GM18858 (cell line): ENCODE measurements around the gene DDAH1.
"Not testable (repeated sequence)": the region's sequence is repeated elsewhere in the genome, so short reads cannot be mapped to it uniquely, and the experiment has no call there.

Experiments
- ATAC-seq: cut with Tn5 transposase; IDR thresholded peaks from one replicate; pipeline ENCODE4 v1.9.1; 2021; ENCODE audit not compliant: unreplicated experiment

DDAH1 gene

DNA sequence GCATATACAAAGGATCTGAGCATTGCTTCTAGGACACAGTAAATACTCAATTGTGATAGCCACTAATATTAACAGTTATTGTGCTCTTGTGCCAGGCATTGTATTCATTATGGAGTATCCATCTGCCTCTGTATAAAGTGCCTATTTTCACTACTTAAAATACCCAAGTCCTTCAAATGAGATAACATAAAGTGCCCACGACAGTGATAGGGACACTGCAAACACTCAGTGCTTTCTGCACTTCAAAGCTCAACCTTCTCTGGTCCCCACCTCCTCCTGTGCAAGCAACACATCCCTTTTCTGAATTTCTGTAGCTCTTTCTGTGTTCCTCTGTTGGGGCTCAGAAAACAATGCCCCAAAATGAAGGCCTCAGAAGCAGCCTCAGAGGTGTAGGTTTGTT is 6.6 kb upstream of the DDAH1 start:
- ATAC-seq: no peak

DNA sequence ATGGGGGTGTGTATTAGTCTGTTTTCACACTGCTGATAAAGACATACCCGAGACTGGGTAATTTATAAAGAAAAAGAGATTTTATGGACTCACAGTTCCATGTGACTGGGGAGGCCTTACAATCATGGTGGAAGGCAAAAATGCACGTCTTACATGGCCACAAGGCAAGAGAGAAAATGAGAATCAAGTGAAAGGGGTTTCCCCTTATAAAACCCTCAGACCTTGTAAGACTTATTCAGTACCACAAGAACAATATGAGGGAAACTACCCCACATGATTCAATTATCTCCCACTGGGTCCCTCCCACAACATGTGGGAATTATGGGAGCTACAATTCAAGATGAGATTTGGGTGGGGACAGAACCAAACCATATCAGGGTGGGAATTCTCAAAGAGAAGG is 5.2 kb upstream of the DDAH1 start:
- ATAC-seq: not testable (repeated sequence)

DNA sequence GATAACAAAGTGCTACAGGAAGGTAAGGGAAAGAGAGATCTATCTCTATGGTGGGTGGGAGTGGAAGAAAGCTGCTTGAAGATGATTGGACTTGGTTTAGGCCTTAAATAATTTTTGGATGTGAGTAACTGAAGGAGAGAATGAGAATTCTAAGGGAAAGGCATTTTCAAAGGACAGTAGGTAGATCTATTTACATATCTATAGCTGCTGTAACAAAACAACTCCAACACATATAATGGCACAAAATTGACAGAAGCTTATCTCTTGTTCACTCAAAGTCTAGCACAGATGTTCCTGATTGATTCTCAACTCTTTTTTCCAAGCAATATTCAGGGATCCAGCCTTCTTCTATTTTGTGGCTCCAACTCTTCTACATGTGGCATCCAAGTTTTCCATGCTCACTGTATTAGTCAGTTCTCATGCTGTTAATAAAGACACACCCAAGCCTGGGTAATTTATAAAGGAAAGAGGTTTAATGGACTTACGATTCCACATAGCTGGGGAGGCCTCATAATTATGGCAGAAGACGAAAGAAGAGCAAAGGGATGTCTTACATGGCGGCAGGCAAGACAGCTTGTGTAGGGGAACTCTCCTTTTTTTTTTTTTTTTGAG is 3.1 kb upstream of the DDAH1 start:
- no peak for ATAC-seq

DNA sequence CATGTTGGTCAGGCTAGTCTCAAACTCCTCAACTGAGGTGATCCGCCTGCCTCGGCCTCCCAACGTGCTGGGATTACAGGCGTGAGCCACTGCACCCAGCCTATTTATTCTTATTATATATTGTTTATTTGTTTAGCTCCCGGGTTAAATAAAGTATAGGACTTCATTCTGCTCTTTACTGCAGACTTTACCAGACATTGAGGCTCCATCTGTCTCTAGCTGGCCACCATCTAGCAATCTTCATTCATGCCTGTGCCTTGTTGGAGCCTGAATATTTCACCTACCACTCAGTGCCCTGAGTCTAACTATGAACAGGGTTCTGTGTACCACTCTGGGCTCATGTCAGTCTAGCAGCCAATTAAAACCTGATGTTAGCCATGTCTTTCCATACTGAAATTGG is 2.1 kb upstream of the DDAH1 start:
- no peak for ATAC-seq

DNA sequence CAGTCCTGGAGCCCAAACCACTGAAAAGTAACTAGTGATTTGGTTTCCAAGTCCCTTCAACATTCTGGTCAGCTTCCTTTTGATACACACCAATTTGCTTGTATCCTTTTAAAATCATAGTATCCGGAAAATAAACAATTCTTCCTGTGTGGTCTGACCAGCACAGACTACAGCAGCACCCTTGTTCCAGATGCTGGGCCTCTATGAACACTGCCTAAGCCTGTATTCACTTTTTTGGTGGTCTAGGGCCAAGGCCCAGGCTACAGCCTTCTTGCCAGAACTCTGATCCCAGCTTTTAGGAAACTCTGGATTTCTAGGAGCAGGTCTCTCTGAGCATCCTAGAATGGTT is 801 bp upstream of the DDAH1 start:
- no peak for ATAC-seq

DNA sequence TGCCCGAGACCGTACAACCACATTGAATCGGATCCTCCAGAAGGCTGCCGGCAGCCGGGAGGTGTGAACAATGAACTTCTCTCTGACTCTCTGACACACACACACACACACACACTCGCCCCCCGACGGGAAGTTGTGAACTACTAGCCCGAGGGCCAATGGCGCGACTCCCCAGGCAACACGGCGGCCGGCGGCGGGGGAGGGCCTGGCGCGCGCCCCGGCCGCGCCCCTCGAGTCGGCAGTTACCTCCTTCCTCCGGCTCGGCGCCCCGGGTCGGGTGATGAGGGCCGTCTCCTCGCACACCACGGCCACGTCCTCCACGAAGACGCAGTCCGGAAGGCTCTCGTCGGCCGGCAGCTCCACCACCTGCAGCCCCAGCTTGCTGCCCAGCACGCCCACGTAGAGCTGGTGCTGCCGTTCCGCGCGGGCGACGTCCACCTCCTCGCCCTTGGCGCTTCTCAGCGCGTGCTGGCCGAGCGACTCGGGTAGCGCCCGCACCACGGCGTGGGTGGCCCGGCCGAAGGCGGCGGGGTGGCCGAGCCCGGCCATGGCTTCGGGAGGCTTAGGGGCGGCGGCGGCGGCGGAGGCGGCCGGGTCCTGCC is 361 bp downstream of the DDAH1 start:
- ATAC-seq: no peak

DNA sequence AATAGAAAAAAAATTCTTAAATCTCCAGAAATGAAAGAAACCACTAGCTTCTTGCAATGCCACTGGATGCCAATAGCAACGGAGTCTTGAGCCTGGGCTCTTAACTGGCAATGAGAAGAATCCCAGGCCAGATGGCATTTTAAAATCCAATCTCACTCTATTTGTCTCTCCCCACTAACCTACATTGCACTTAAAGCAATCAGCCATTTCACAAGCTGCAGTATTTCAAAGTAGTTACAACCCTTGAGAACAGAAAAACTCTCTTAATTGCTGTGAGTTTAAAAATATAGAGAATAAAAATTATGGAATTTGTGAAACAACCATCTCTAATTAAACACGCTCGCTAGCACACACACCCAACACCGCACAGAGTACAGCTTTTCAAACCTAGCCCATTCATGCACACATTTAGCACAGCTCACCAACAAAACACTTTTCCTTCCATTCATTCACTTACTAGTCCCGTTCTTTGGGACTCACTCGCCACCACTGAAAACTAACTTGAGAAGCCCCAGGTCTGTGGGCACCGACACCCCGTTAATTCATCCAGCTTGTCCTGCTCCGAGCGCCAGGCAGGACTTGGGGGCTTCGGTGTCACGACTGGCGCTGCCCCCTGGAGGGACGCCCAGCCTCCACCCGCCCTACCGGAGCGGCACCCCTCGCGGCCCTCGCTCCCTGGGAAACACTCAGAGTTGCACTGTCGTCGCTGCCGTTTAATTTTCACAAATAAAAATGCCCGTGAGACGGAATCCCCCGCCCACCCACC is 1.0 kb downstream of the DDAH1 start:
- no peak for ATAC-seq

DNA sequence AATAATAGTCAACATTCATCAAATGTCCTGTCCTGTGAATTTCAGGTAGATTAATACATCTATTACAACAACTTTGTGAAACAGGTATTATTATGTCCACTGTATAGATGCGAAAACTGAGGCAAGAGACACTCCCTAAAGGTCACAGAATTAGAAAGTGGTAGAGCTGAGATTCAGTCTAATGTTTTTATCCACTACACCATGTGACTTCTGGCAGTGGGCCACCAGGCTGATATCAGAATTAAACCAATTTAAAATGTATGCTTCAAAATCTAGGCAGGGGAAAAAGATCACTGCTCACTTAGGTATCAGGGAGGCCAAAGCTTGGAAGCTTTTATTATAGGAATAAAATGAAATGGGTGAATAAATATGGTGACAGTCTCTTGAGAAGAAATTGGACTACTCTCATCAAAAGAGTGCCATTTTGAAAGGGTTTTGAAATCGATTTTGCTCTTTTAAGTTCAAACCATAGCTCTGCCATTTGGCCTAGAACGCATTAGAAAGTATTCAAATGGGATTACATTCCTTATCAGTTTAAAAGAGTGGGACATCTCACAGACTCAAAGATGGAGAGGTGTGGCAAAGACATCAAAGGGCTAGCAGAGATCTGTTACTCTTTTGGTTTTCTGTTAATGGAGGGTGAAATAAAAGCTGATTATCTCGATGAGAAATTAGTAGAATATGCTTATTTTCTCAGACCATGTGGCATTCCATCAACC is 1.9 kb downstream of the DDAH1 start:
- no peak for ATAC-seq

DNA sequence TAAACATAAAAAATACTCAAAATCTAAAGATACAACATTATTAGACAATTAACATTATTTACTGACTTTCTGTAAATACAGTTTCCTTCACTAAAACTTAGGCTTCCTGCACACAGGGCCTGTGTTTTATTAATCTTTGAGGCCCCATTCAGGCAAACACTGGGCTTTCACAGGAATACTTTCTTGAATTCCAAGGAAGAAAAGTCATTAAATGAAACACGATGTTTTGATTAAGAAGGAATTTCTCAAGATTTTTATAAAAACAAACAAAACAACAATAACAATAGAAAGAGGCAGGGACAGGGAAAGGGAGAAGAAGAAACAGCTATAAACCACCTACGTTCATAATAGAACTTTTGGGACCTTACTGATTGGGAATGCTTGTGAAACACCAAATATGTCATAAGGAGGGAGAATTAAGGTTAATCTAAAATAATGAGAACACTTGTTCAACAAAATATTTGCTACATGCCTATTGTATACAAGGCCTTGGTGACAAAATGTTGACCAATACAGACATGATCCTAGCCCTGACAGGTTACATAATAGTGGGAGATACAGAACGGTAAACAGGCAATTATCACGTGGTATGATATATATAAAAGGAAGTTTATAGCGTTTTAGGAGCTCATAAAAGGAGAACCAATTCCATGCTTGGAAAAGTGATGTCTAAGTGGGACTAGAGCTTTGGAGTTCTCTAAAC is 3.6 kb downstream of the DDAH1 start:
- no peak for ATAC-seq

DNA sequence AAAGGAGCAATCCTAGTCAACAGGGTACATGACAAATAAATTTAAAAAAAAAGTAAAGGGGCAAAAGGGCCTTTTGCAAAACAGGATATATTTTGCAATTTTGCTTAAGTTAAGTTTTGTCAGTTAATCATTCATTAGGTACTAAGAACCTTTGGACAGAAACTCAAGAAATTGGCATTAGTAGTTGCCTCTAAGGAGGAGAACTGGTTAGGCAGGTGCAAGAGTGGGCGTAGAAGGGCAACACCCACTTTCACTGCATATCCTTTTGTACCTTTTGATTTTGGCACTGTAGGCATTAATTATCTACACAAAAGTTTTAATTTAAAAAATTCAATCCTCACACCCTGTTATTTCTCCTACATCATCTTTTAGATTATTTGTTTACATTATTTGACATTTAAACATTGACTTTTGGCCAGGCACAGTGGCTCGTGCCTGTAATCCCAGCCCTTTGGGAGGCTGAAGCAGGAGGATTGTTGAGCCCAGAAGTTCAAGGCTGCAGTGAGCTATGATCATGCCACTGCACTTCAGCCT is 4.3 kb downstream of the DDAH1 start:
- no peak for ATAC-seq

DNA sequence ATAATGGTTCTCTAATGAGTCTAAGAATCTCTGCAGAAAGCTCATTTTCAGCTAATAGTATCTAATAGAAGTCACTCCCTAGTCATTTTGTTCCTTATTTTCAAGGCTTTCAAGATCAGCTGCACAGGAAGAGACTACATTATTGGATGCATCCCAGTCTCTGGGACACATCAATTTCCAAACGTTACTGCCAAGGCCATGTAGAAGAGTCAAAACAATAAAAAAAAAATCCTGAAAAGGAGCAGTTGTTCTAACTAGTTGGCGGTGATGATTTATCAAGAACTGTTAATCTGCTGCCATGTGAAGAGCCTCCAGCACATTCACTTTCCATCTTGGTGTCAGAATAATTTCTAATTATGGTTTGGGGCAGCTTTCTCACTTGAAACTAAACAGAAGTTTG is 5.7 kb downstream of the DDAH1 start:
- ATAC-seq: no peak

DNA sequence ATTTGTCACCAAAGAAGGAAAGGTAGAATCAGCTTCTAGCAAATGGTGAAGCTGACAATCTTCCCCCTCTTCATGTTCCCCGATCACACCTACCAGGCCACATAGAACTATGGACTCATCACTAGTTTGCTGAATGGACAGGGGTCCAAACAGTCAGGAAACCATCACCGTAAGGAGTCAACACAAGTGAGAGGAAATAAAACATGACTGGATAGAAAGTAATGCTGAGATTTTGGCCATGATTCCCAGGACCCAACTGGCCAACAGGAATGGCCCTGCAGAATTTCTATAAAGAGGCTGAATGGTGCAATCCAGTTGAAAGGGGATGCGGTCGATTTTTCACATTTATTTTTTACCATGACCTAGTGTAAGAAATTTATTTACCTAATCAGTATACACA is 10.7 kb downstream of the DDAH1 start:
- no peak for ATAC-seq

DNA sequence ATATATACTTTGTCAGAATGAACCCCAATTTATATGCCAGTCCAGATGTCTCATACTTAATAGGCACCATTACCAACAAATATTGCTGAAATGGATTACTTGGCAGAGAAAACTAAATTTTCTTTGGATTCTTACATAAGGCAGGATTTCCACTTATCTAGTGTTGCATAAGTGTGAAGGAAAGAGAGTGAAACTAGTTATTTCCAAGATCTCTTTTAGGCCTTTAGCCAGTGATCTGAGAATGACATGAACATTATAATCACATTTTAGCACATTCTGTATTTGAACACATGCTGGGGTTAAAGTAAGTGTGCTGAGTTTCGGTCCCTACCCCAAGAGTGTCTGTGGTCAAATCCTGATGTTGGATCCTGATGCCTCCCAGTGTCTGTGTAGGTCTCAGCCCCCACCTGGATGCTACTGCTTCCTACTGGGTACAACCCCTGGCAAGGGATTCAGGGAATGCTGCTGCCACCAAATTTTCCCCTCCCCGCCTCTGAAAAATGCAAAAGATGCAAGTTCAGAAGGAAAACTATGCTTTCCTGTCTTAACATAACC is 11.2 kb downstream of the DDAH1 start:
- ATAC-seq: no peak

DNA sequence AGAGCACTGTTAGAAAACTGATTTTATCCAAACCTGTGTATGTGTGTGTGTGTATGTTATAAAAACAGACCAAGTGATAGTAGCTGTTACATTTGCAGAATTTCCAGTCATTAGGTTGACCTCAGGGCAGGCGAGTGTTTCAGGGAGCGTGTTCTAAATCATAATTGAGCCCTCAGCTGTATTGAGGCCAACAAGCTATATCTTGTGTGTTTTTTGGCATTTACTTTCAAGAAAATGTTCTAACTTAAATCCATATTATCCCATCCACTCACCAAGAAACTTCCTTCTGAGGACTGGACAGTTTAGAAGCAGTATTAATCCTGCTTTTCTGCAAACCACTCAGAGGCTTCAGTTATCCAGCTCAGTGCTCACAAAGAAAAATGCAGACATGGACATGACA is 12.0 kb downstream of the DDAH1 start:
- ATAC-seq: no peak

DNA sequence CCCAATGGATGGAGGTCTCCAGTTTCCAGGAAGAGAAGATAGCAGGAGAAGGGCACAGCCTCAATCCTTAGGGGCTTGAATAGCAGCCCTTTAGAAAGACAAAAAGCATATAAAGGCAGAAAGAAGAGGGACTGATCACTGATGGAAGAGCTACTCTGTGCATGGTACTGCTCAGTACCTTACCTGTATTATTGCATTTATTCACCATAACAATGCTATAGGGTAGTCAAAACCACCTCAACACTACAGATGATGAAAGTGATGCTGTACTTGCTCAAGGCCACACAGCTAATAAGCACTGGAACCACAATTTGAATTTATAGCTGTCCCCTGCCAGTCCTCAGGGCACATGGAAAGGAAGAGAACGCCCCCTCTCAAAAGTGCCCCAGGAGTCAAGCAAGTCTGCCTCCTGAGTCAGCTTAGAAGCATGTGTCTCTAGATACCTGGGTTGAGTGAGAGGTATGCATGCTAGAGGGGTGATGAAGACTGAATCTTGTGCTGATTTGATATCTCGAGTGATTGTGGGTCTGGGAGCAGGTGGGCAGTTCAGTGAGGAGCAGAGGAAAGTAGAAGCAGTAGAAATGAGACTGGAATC is 13.6 kb downstream of the DDAH1 start:
- no peak for ATAC-seq

DNA sequence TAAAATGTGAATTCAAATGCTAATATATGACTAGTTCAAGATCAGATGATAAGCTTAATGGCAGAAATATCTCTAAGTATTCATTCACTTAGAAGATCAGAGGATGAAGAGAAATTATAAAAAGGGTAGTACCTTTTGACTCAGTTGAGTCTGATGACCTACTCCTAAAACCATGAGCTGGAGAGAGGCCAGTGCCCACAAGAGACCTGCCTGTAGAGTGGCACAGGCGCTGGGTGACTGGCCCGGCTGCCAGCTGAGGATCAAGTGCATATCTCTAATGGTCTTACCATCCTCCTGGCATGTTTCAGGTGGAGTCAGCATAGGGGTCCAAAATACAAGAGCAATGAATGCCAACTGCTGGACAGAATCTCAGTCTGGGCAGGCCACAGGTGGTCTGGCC is 14.1 kb downstream of the DDAH1 start:
- no peak for ATAC-seq

DNA sequence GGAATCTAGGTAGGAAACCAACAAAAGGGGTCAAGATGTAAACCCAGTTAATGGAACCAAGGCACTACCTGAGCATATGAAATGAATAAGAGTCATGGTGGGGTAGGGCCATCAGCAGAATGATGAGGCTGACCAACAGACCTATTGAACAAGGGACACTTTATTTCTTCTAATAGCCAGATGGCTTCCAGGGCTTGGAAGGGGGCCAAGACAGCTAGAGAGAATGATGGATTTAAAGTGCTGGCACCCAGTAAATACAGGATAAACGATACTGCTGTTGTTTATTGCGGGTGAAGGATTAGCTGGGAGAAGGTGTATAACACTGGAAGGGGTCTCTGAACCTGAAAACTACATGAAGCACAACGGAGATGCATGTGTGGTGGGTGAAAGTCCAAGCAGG is 15.6 kb downstream of the DDAH1 start:
- ATAC-seq: no peak

DNA sequence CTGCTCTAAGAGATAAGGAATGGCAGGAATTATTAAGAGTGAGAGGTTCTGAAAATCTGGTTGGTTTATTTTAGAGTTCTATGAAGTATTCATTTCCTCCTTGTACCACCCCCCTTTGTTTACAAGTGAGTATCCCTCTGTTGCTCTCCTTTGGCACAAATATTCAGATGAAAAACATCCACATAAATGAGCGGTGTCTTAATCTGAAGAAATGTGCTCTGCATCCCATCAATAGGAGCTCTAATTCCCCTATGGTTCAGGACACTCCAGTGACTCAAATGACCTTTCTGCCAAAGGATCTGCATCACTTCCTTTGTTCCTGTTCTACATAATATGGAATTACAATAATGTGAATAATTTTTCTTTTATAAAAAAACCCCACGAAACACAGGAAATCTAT is 16.6 kb downstream of the DDAH1 start:
- no peak for ATAC-seq

DNA sequence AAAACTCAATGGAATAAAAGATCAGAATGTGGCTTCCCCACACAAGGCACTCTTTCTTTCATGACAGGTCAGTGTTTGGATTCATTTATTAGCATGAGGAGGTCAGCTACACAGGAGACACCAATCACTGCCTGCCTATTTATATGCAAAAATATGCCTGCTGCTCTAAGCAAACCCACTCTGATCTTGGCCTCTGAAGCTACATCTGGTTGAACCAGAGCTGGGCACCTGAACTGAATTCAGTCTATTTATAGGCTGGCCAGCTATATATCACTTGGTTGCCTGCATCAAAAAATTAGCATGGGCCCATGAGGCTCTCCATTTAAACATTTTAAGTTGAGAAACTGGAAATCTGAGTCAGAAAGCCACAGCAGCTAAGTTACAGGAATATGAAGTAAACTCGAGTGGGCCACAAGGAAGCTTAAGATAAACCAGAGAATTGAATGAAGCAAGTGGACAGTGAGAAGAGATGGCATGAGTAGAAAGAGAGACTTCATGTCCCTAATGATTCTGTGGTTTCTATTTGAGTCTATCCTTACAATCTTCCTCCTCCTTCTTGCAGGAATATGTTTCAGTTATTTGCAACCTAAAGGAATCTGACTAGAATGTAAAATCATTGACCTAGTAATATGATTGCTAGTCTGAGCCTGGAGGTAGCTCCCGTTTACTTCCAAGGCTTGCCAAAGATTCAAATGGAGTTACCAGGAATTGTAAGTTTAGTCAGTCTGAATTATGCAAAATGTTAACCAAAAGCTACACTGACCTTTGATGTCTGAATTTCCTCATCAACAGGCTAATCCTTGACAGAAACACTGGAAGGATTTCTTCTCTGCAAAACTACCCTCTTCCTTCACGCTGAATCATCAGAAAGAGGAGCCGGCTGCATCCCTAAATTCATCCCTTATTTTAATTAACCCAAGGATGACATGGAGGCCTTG is 17.7 kb downstream of the DDAH1 start:
- ATAC-seq: no peak
